T-cell (primary cell): ENCODE results near the gene ZNF664. TPM values are rescaled to one million over a fixed set of nuclear protein-coding genes. Genes with fewer than 3 reads are reported as not detected.

Experiments used
- ATAC-seq, 4 experiments: fragments of 200-7000 bp in 3 of 4; fragments of 150-1000 bp in 1 of 4; cut with Tn5 transposase; replicated peaks in 1 of 4; 1 replicate in 3 of 4; 2 replicates in 1 of 4; pipeline ENCODE4 v1.10.0; 2021; ENCODE audit warnings: moderate library complexity in 3 of 4, mild to moderate bottlenecking in 2 of 4, moderate number of reproducible peaks in 1 of 4
- CTCF ChIA-PET, 2 donors: fragments of 300-600 bp; sonication (Branson Sonifier 250); formaldehyde crosslinking; loops; one replicate each; lab custom pipeline; 2022; ENCODE audit warnings: antibody characterized with exemption in 2 of 2; lab: Charles Lee
- POLR2A ChIA-PET, 2 donors: fragments of 300-600 bp; sonication (Branson Sonifier 250); formaldehyde crosslinking; loops; one replicate each; lab custom pipeline; 2022; ENCODE audit warnings: antibody characterized with exemption in 2 of 2; lab: Charles Lee
- DNase-seq, 35 experiments: peaks; one replicate each; pipeline versions ENCODE4 v3.0.0 to v3.0.0-alpha.2; 2013 to 2023
- H3K27ac ChIP-seq: one replicate; pipeline ENCODE4 v1.5.1; 2013; ENCODE audit warnings: low read length
- H3K27me3 ChIP-seq, 2 experiments: replicated peaks in 1 of 2; 1 replicate in 1 of 2; 2 replicates in 1 of 2; pipeline versions ENCODE4 v1.6.1 to v1.7.0; 2013; ENCODE audit warnings: low read length in 1 of 2, mixed read lengths in 1 of 2; ENCODE audit not compliant: control insufficient read depth in 2 of 2, insufficient read depth in 2 of 2; ENCODE audit errors: extremely low read depth in 1 of 2
- H3K36me3 ChIP-seq, 2 donors: 1 replicate in 1 of 2; 2 replicates in 1 of 2; pipeline versions ENCODE4 v1.6.1 to v1.7.0; 2013; ENCODE audit warnings: low read length in 1 of 2; ENCODE audit not compliant: control insufficient read depth in 2 of 2, insufficient read depth in 1 of 2; ENCODE audit errors: extremely low read depth in 1 of 2
- H3K4me1 ChIP-seq, 2 experiments: 1 replicate in 1 of 2; 2 replicates in 1 of 2; pipeline versions ENCODE4 v1.6.1 to v1.7.0; 2013; ENCODE audit warnings: low read length in 2 of 2, mixed read lengths in 1 of 2; ENCODE audit not compliant: insufficient read depth in 2 of 2, control insufficient read depth in 1 of 2; ENCODE audit errors: extremely low read depth in 1 of 2
- H3K4me3 ChIP-seq, 2 donors: 1 replicate in 1 of 2; 2 replicates in 1 of 2; pipeline versions ENCODE4 v1.5.1 to v1.7.0; 2013; ENCODE audit warnings: mild to moderate bottlenecking in 2 of 2, low read length in 1 of 2, moderate library complexity in 1 of 2; ENCODE audit not compliant: control insufficient read depth in 1 of 2; ENCODE audit errors: extremely low read depth in 1 of 2
- H3K9me3 ChIP-seq: 2 replicates; pipeline ENCODE4 v1.7.0; 2013
- H3K27ac Mint-ChIP-seq, 2 donors: one replicate each; pipeline ENCODE4 v1.8.0; 2020 to 2021; ENCODE audit warnings: mild to moderate bottlenecking in 2 of 2, mixed read lengths in 2 of 2
- H3K27me3 Mint-ChIP-seq, 2 donors: one replicate each; pipeline ENCODE4 v1.8.0; 2021 to 2022; ENCODE audit warnings: mixed read lengths in 2 of 2
- H3K36me3 Mint-ChIP-seq: one replicate; pipeline ENCODE4 v1.8.0; 2021; ENCODE audit warnings: mixed read lengths
- H3K4me1 Mint-ChIP-seq, 3 donors: one replicate each; pipeline ENCODE4 v1.8.0; 2020 to 2022; ENCODE audit warnings: mixed read lengths in 3 of 3, mild to moderate bottlenecking in 1 of 3
- H3K4me3 Mint-ChIP-seq, 3 donors: one replicate each; pipeline ENCODE4 v1.8.0; 2020 to 2022; ENCODE audit warnings: mild to moderate bottlenecking in 3 of 3, mixed read lengths in 3 of 3, moderate library complexity in 3 of 3
- H3K9me3 Mint-ChIP-seq, 3 donors: one replicate each; pipeline ENCODE4 v1.8.0; 2020 to 2022; ENCODE audit warnings: mixed read lengths in 3 of 3
- WGBS: methylation state at CpG from one replicate; pipeline ENCODE4 v1.1.5; 2013; ENCODE audit warnings: missing lambda C conversion rate; ENCODE audit not compliant: insufficient coverage; 5-methylcytosine and 5-hydroxymethylcytosine counted together
- total RNA-seq, 35 experiments: library from RNA in 6 of 35; stranded (reverse) in 6 of 35; fragments of 120-200 nt in 1 of 35; gene quantifications; one replicate each; pipeline versions ENCODE4 v1.2.1 to v1.2.4 and lab custom pipeline; 2013 to 2026

The ZNF664 gene
- total RNA-seq, 5 donors from 2014 or later (not counting 1 experiment from before 2014, with no cell fraction given), result 30.6 to 58.2 (median 56.1) TPM

DNA sequence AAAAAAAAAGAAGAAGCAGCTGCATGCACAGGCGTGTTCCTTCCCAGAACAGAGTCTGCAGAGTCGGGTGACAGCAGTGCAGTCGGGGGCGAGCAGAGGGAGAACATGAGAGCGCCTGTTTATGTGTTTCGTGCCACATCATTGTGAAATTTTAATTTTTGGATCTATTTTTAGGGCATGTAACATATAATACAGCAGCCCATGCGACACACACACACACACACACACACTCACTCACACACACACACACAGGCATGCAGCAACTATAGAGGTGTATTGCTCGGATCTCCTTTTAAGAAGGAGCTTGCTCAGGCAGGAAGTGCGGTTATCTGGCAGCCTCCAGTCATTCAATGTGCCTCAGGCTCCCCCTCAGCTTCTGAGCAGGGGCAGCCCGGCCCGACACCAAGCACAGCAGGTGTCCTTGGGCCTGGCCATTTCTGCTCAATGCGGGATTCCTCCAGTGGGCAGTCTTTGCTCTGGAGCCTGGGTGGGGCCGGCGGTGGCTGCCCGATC lies 71.8 kb downstream of the ZNF664 start:
- no peak overlapping the region for H3K4me3 Mint-ChIP-seq
- peak; percentile 64 to 87 (median 76) for ATAC-seq
- H3K27ac Mint-ChIP-seq, result no peak overlapping the region
- 50% methylated on average over 11 of the region's 15 CpGs for WGBS
- Histone ChIP-seq H3K36me3 (no peaks in the 10 kb centered on the region), H3K4me1 (peaks cover 0 to 4% of the 10 kb centered on the region in 2 experiments), H3K27ac (no peak overlapping the region), H3K4me3 (peak overlapping the region in 1 of 2 donors; percentile 10), H3K9me3 (no peaks in the 10 kb centered on the region), H3K27me3 (peaks cover 0 to 9% of the 10 kb centered on the region in 2 experiments)
- H3K27me3 Mint-ChIP-seq, result no peaks in the 10 kb centered on the region
- DNase-seq, result peak in 20 of 35 experiments; percentile 3 to 38 (median 12)
- H3K36me3 Mint-ChIP-seq, result peaks cover 17% of the 10 kb centered on the region
- ChIA-PET POLR2A (interaction anchor here in 1 of 2 donors (0.7 kb wide), 1 partner anchor 16 kb away, joined by 4 read pairs; no protein-coding TSS in a partner anchor), CTCF (no interaction called here)
- H3K4me1 Mint-ChIP-seq, result peaks cover 0 to 12% (median 3%) of the 10 kb centered on the region in 3 donors
- H3K9me3 Mint-ChIP-seq, result peaks cover 4 to 29% (median 21%) of the 10 kb centered on the region in 3 donors

GRCh38 chr12:124045671-124046455 lies 72.8 kb downstream of the ZNF664 start:
- WGBS, result no CpG with 5 or more reads among the region's 5 CpGs
- no peak overlapping the region for H3K4me3 Mint-ChIP-seq
- peaks cover 0 to 12% (median 3%) of the 10 kb centered on the region in 3 donors for H3K4me1 Mint-ChIP-seq
- ChIA-PET CTCF (no interaction called here), POLR2A (no interaction called here)
- DNase-seq, result no peak
- Histone ChIP-seq H3K9me3 (no peaks in the 10 kb centered on the region), H3K27ac (no peak overlapping the region), H3K36me3 (no peaks in the 10 kb centered on the region), H3K27me3 (peaks cover 0 to 12% of the 10 kb centered on the region in 2 experiments), H3K4me1 (peaks cover 0 to 4% of the 10 kb centered on the region in 2 experiments), H3K4me3 (no peak overlapping the region)
- H3K36me3 Mint-ChIP-seq, result peaks cover 17% of the 10 kb centered on the region
- H3K27me3 Mint-ChIP-seq, result no peaks in the 10 kb centered on the region
- no peak overlapping the region for H3K27ac Mint-ChIP-seq
- no peak for ATAC-seq
- peaks cover 4 to 29% (median 21%) of the 10 kb centered on the region in 3 donors for H3K9me3 Mint-ChIP-seq

- DNase-seq, result no peak
- no peaks in the 10 kb centered on the region for H3K27me3 Mint-ChIP-seq
- peaks cover 0 to 4% of the 10 kb centered on the region in 2 experiments for H3K4me1 ChIP-seq
- CTCF ChIA-PET, result no interaction called here
- peaks cover 0 to 12% of the 10 kb centered on the region in 2 experiments for H3K27me3 ChIP-seq
- ATAC-seq, result no peak
- H3K4me3 Mint-ChIP-seq, result no peak overlapping the region
- no peaks in the 10 kb centered on the region for H3K36me3 ChIP-seq
- no peak overlapping the region for H3K27ac Mint-ChIP-seq
- H3K36me3 Mint-ChIP-seq, result peaks cover 17% of the 10 kb centered on the region
- no peaks in the 10 kb centered on the region for H3K9me3 ChIP-seq
- peaks cover 4 to 29% (median 21%) of the 10 kb centered on the region in 3 donors for H3K9me3 Mint-ChIP-seq
- H3K4me3 ChIP-seq, result no peak overlapping the region
- POLR2A ChIA-PET, result no interaction called here
- no peak overlapping the region for H3K27ac ChIP-seq
- H3K4me1 Mint-ChIP-seq, result peaks cover 0 to 12% (median 3%) of the 10 kb centered on the region in 3 donors
These were observed 73.4 kb downstream of the ZNF664 start for GRCh38 chr12:124046456-124046740.

- Mint-ChIP-seq H3K4me3 (no peak overlapping the region), H3K4me1 (peaks cover 0 to 12% (median 3%) of the 10 kb centered on the region in 3 donors), H3K27ac (no peak overlapping the region), H3K9me3 (peaks cover 4 to 29% (median 21%) of the 10 kb centered on the region in 3 donors), H3K36me3 (peaks cover 17% of the 10 kb centered on the region), H3K27me3 (no peaks in the 10 kb centered on the region)
- POLR2A ChIA-PET, result no interaction called here
- H3K4me3 ChIP-seq, result no peak overlapping the region
- WGBS, result no CpG with 5 or more reads among the region's 3 CpGs
- CTCF ChIA-PET, result no interaction called here
- H3K4me1 ChIP-seq, result peaks cover 0 to 4% of the 10 kb centered on the region in 2 experiments
- no peaks in the 10 kb centered on the region for H3K36me3 ChIP-seq
- DNase-seq (no peak), ATAC-seq (no peak)
- H3K27me3 ChIP-seq, result peaks cover 0 to 12% of the 10 kb centered on the region in 2 experiments
- no peak overlapping the region for H3K27ac ChIP-seq
- H3K9me3 ChIP-seq, result no peaks in the 10 kb centered on the region
These were observed 74.1 kb downstream of the ZNF664 start for GRCh38 chr12:124047045-124047566.

- DNase-seq (no peak), ATAC-seq (no peak)
- peaks cover 0 to 7% (median 0%) of the 10 kb centered on the region in 3 donors for H3K4me1 Mint-ChIP-seq
- H3K4me1 ChIP-seq, result peaks cover 0 to 4% of the 10 kb centered on the region in 2 experiments
- CTCF ChIA-PET, result interaction anchor here (0.6 to 1.0 kb wide), 3 partner anchors 12 to 273 kb away, joined by 3 to 5 read pairs (median 3); no protein-coding TSS in a partner anchor
- H3K36me3 Mint-ChIP-seq, result peaks cover 17% of the 10 kb centered on the region
- no peak overlapping the region for H3K4me3 ChIP-seq
- no peak overlapping the region for H3K27ac ChIP-seq
- peaks cover 0 to 11% of the 10 kb centered on the region in 2 experiments for H3K27me3 ChIP-seq
- H3K27me3 Mint-ChIP-seq, result peaks cover 8 to 9% of the 10 kb centered on the region in 2 donors
- peaks cover 4 to 29% (median 21%) of the 10 kb centered on the region in 3 donors for H3K9me3 Mint-ChIP-seq
- no peaks in the 10 kb centered on the region for H3K36me3 ChIP-seq
- no peak overlapping the region for H3K27ac Mint-ChIP-seq
- no peak overlapping the region for H3K4me3 Mint-ChIP-seq
- 71% methylated on average over 3 of the region's 6 CpGs for WGBS
- POLR2A ChIA-PET, result no interaction called here
- H3K9me3 ChIP-seq, result no peaks in the 10 kb centered on the region
These were observed 76.6 kb downstream of the ZNF664 start for GRCh38 chr12:124049451-124050094.

- peaks cover 0 to 6% (median 0%) of the 10 kb centered on the region in 3 donors for H3K9me3 Mint-ChIP-seq
- Histone ChIP-seq H3K9me3 (no peaks in the 10 kb centered on the region), H3K4me1 (no peaks in the 10 kb centered on the region), H3K4me3 (no peak overlapping the region), H3K27me3 (peaks cover 0 to 13% of the 10 kb centered on the region in 2 experiments), H3K36me3 (no peaks in the 10 kb centered on the region), H3K27ac (no peak overlapping the region)
- WGBS, result 17% methylated on average over 7 of the region's 10 CpGs
- no peaks in the 10 kb centered on the region for H3K36me3 Mint-ChIP-seq
- ChIA-PET POLR2A (no interaction called here), CTCF (interaction anchor here in 1 of 2 donors (0.5 to 0.6 kb wide), 2 partner anchors 293 to 717 kb away, joined by 4 to 6 read pairs; no protein-coding TSS in a partner anchor)
- no peak overlapping the region for H3K4me3 Mint-ChIP-seq
- no peak for ATAC-seq
- no peak overlapping the region for H3K27ac Mint-ChIP-seq
- peaks cover 8 to 9% of the 10 kb centered on the region in 2 donors for H3K27me3 Mint-ChIP-seq
- no peaks in the 10 kb centered on the region for H3K4me1 Mint-ChIP-seq
- DNase-seq, result peak in 1 of 35 experiments; percentile 12
These were observed 80.8 kb downstream of the ZNF664 start for GRCh38 chr12:124053851-124054250.
